SK-N-SH treated with all-trans-retinoic acid at 6 μM for 48 hours (cell line): ENCODE data around the gene OR2F2.
A peak's percentile ranks its signal among the peaks of the same experiment; 100 is the strongest.

Source experiments
- ATAC-seq: fragments of 200-7000 bp; cut with Tn5 transposase; 3 replicates; pipeline ENCODE4 v1.9.1; 2020; ENCODE audit warnings: mild to moderate bottlenecking, moderate library complexity
- ARNTL ChIP-seq: fragments of 450-650 bp; formaldehyde crosslinking; IDR thresholded peaks from 2 replicates; pipeline ENCODE4 v1.5.0; 2020; ENCODE audit warnings: low read depth, mild to moderate bottlenecking, moderate library complexity, borderline replicate concordance
- CREB5 ChIP-seq: fragments of 250-450 bp; sonication (Bioruptor Pico); IDR thresholded peaks from 2 replicates; pipeline ENCODE4 v1.5.1; 2020; ENCODE audit warnings: low read depth, mild to moderate bottlenecking, moderate library complexity
- CSRNP3 ChIP-seq: fragments of 250-450 bp; sonication (Bioruptor Pico); IDR thresholded peaks from 2 replicates; pipeline ENCODE4 v1.5.1; 2021; ENCODE audit warnings: mild to moderate bottlenecking, moderate library complexity
- ESRRG ChIP-seq: fragments of 250-450 bp; sonication (Bioruptor Pico); IDR thresholded peaks from 2 replicates; pipeline ENCODE4 v1.6.1; 2021; ENCODE audit warnings: mild to moderate bottlenecking
- GLIS3 ChIP-seq: fragments of 250-450 bp; sonication (Bioruptor Pico); IDR thresholded peaks from 2 replicates; pipeline ENCODE4 v1.5.0; 2020; ENCODE audit warnings: mild to moderate bottlenecking, moderate library complexity
- ISL1 ChIP-seq: fragments of 250-450 bp; sonication (Bioruptor Pico); IDR thresholded peaks from 2 replicates; pipeline ENCODE4 v2.1.2; 2022; ENCODE audit warnings: mild to moderate bottlenecking, moderate library complexity
- OSR1 ChIP-seq: fragments of 250-450 bp; sonication (Bioruptor Pico); IDR thresholded peaks from 2 replicates; pipeline ENCODE4 v1.8.0; 2022; ENCODE audit warnings: moderate library complexity, mild to moderate bottlenecking, inconsistent platforms
- POU6F1 ChIP-seq: fragments of 250-450 bp; sonication (Bioruptor Pico); IDR thresholded peaks from 2 replicates; pipeline ENCODE4 v1.8.0; 2021; ENCODE audit warnings: low read depth, mild to moderate bottlenecking, moderate library complexity, borderline replicate concordance
- RARB ChIP-seq: fragments of 250-450 bp; sonication (Bioruptor Pico); IDR thresholded peaks from 2 replicates; pipeline ENCODE4 v1.8.0; 2021; ENCODE audit warnings: mild to moderate bottlenecking, moderate library complexity
- TOX ChIP-seq: fragments of 250-450 bp; sonication (Bioruptor Pico); IDR thresholded peaks from 2 replicates; pipeline ENCODE4 v1.8.0; 2021; ENCODE audit warnings: mild to moderate bottlenecking, moderate library complexity, borderline replicate concordance
- TSHZ2 ChIP-seq: fragments of 250-450 bp; sonication (Bioruptor Pico); IDR thresholded peaks from 2 replicates; pipeline ENCODE4 v1.5.0; 2020; ENCODE audit warnings: mild to moderate bottlenecking, moderate library complexity
- ZC3H10 ChIP-seq: fragments of 250-450 bp; sonication (Bioruptor Pico); IDR thresholded peaks from 2 replicates; pipeline ENCODE4 v1.5.1; 2021; ENCODE audit warnings: mild to moderate bottlenecking, moderate library complexity
- ZFP3 ChIP-seq: fragments of 250-450 bp; sonication (Bioruptor Pico); IDR thresholded peaks from 2 replicates; pipeline ENCODE4 v1.5.0; 2020; ENCODE audit warnings: mild to moderate bottlenecking, moderate library complexity
- ZFP30 ChIP-seq: fragments of 450-650 bp; formaldehyde crosslinking; IDR thresholded peaks from 2 replicates; pipeline ENCODE4 v1.5.0; 2022; ENCODE audit warnings: mild to moderate bottlenecking, moderate library complexity
- ZNF70 ChIP-seq: fragments of 450-650 bp; formaldehyde crosslinking; IDR thresholded peaks from 2 replicates; pipeline ENCODE4 v1.5.0; 2020; ENCODE audit warnings: mild to moderate bottlenecking, moderate library complexity
- ZNF8 ChIP-seq: fragments of 450-650 bp; formaldehyde crosslinking; IDR thresholded peaks from 2 replicates; pipeline ENCODE4 v1.5.0; 2020; ENCODE audit warnings: mild to moderate bottlenecking, moderate library complexity

The OR2F2 gene

GRCh38 chr7:143960813-143961610, 26.0 kb downstream of the OR2F2 start:
- no peak for ATAC-seq
- TF ChIP-seq ESRRG (CRISPR knock-in tag) (no peak), ZC3H10 (CRISPR knock-in tag) (no peak), GLIS3 (CRISPR knock-in tag) (no peak), OSR1 (CRISPR knock-in tag) (no peak), TSHZ2 (no peak), ARNTL (CRISPR knock-in tag) (no peak), CREB5 (CRISPR knock-in tag) (no peak)

- TF ChIP-seq CSRNP3 (CRISPR knock-in tag) = no peak
- no peak for TF ChIP-seq ZNF8 (CRISPR knock-in tag)
- TF ChIP-seq ZFP30 = no peak
- TF ChIP-seq, all 23 proteins: peak for 0
- peak; percentile 43; the same call in 1 of the 3 replicates for ATAC-seq
Observed at GRCh38 chr7:143965280-143965679, 30.2 kb downstream of the OR2F2 start.

GRCh38 chr7:143967398-143967797, 32.4 kb downstream of the OR2F2 start:
- no peak for ATAC-seq
- TF ChIP-seq ZFP30 = no peak
- TF ChIP-seq TOX (CRISPR knock-in tag) = no peak

- peak; percentile 77 for ATAC-seq
- TF ChIP-seq POU6F1 (CRISPR knock-in tag) (no peak), TOX (CRISPR knock-in tag) (no peak), ZNF70 (CRISPR knock-in tag) (no peak), CREB5 (CRISPR knock-in tag) (no peak), ISL1 (CRISPR knock-in tag) (no peak), CSRNP3 (CRISPR knock-in tag) (no peak), RARB (no peak), ZFP3 (CRISPR knock-in tag) (no peak)
Observed at GRCh38 chr7:143973870-143974416, 38.9 kb downstream of the OR2F2 start.
